A172 (cell line): Measurements from ENCODE around the gene TIAM1. TPM values are rescaled to one million over a fixed set of nuclear protein-coding genes. Genes with fewer than 3 reads are reported as not detected.

Experiments used
- DNase-seq: peaks from one replicate; pipeline ENCODE4 v3.0.0-alpha.2; 2015; ENCODE audit warnings: low spot score
- total RNA-seq: library from RNA; depleted of rRNA; stranded (reverse); fragments of >200 nt; shearing (Covaris generic); gene quantifications from 2 replicates; pipeline ENCODE4 v1.2.3, GENCODE V29; 2014

Gene TIAM1
- total RNA-seq, 1 experiment from 2014 or later, result 7.0 TPM

- DNase-seq, result no peak
These were observed 256.2 kb downstream of the TIAM1 start for GRCh38 chr21:31087639-31088473.

DNA sequence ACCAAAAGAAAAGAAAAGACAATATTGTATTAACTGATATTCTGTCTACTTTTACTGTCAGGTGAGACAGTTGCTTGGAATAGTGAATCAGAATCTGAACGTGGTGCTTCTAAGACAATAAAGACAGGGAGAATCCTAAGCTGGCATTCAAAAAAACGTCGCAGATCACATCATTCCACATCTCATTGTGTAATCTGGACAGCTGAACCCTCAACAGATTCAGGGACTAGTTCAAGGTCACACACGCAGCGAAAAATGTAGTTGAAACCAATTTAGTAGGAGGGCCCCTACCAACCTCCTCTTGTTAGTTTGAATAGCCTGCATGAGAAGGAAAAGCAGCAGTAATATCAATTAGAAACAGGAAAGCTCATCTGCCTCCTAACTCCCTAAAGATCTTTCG, 259.4 kb downstream of the TIAM1 start:
- no peak for DNase-seq

- no peak for DNase-seq
These were observed 265.3 kb downstream of the TIAM1 start for GRCh38 chr21:31078796-31079195.

DNA sequence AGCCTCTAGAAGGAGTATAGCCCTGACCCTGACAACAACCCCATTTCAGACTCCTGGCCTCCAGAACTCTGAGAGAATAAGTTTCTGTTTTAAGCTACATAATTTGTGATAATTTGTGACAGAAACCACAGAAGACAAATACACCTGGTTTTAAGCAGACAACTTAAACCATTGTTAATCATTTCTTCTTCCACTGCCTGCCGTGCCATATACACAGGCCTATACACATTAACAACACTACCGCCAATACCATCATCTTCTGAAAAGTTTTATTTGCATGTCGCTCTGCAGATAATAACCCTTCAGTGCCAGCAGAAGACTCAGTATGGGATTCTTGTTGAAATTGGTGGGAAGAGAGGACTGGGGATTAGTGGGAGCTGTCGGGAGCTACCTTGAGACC, 265.8 kb downstream of the TIAM1 start:
- DNase-seq, result no peak

DNA sequence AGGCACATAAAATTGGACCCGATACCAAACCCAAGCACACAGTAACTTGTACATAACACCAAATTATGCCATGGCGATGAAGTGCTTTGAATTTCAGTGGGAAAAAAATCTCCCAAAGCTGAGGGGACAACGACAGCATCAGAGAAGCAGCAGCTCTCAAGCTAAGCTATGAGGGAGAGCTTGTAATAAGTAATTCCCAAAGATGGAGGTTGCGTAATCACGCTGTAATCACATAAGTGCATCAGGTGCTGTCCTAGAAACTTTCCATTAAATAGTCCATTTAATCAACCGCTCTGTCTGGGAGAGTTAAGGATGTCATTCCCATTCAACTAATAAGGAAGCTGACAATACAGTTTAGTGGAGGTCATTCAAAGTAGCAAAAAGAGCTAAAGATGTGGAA, 268.2 kb downstream of the TIAM1 start:
- no peak for DNase-seq

GRCh38 chr21:31072533-31072932, 271.5 kb downstream of the TIAM1 start:
- no peak for DNase-seq
